ENCODE data around the gene GKAP1.
"Not testable (repeated sequence)": the region's sequence is repeated elsewhere in the genome, so short reads cannot be mapped to it uniquely, and the experiment has no call there.

The GKAP1 gene

DNA sequence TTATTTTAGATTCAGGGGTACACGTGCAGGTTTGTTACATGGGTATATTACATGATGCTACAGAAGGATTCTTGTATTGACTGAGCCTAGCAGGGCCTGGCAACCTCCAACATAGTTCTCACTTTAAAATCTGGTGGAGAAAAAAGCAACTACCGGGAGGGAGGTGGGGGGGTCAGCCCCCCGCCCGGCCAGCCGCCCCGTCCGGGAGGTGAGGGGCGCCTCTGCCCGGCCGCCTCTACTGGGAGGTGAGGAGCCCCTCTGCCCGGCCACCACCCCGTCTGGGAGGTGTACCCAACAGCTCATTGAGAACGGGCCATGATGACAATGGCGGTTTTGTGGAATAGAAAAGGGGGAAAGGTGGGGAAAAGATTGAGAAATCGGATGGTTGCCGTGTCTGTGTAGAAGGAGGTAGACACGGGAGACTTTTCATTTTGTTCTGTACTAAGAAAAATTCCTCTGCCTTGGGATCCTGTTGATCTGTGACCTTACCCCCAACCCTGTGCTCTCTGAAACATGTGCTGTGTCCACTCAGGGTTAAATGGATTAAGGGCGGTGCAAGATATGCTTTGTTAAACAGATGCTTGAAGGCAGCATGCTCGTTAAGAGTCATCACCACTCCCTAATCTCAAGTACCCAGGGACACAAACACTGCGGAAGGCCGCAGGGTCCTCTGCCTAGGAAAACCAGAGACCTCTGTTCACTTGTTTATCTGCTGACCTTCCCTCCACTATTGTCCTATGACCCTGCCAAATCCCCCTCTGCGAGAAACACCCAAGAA lies 88.8 kb downstream of the GKAP1 start:
- DNase-seq: not testable (repeated sequence)

DNA sequence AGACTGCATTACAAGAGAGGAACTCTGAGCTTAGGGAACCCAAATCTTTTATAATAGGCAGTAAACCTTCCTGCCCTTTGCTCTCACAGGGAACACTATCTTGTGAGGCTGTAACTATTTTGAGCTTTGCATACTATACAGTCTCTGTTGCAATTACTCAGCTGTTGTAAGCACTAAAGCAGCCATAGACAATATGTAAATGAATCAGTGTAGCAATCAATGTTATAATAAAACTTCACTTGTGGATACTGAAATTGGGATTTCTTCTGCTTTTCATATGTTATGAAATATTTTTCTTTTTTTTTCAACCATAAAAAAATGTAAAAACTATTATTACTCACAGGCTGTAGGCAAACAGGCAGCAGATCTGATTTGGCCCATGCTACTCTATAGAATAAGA lies 93.1 kb downstream of the GKAP1 start:
- DNase-seq: no peak

DNA sequence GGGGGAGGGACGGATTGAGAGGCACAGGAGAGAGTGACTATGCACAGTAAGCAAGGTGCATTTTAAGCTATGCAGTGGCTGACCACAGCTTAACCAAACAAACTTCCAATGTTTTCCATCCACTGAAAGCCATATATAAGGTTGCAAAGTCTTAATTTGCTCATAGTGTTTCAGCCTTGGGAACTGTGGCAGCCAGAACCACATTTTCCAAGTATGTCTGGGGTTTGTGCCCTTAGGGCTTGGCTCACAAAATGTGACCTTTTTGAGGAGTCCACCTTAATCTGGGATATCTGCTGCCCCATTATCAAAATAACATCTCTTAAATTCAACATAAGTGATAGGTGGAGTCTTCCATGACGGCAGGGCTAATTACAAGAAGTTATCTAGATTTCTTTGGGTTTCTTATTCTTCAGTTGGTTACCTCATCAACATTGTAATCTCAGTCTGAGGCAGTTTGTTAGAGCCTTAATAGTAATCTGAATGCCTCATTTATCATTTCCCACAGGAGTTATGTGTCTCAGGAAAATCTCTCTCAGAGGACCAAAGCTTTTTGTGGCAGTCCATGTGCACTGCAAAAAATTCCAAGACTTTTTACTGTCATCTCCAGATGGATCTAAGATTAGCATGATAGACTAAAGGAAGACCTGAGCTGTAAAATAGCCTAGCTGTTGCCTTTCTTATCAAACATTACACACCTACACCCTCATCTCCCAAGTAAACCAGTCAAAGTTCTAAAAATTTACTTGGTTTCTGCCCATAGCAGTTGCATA lies 94.7 kb downstream of the GKAP1 start:
- DNase-seq: no peak

DNA sequence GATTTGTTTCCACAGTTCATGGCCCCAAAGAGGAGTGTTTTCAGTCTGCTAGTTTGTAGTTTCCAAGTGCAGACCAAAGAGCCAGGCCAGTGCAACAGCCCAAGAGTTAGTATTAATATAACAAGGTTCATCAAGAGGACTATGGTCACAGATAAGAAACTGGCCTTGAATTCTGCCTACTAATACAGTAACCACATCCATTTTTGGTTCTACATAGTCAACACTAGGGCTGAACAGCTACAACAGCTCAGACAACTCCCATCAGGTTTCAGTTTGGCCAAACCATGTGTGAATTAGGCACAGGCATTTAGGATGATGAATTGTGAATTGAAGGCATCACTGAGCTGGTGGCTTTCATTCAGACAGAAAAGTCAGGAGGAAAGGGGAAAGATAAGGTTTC lies 96.1 kb downstream of the GKAP1 start:
- DNase-seq: no peak

DNA sequence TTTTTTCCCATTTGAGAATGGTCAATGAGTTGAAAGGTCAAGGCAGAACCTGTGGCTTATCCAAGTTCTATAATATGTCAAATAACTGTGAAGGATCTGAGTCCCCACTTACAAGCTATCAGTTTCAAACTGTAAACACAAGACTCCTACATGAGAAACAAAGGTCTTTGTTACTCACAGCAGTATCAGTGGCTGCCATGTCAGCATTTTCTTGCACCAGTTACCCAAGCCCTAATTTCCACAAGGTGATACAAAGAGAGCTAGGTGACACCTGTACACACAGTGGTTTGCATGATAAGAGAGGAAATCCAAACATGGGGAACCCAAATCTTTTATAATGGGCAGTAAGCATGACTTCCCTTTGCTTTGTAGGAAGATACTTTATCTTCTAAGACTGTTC lies 101.8 kb downstream of the GKAP1 start:
- DNase-seq: no peak

GRCh38 chr9:83715221-83715620 lies 102.3 kb downstream of the GKAP1 start:
- DNase-seq: no peak

DNA sequence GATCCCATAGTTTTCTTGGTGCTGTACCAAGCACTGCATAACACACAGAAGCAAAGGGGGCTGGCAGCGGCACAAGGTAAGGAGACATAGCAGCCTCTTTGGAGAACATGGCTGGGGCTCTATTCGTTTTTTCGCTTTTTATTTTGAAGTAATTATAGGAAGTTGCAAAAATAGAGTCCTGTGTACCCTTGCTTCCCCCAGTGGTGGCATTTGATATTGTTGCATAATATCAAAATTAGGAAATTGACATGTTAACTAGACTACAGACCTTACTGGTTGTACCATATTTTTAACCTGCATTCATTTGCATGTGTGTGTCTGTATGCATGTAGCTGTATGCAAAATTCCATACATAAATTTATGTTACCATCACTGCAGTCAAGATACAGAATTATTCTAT lies 103.2 kb downstream of the GKAP1 start:
- no peak for DNase-seq

DNA sequence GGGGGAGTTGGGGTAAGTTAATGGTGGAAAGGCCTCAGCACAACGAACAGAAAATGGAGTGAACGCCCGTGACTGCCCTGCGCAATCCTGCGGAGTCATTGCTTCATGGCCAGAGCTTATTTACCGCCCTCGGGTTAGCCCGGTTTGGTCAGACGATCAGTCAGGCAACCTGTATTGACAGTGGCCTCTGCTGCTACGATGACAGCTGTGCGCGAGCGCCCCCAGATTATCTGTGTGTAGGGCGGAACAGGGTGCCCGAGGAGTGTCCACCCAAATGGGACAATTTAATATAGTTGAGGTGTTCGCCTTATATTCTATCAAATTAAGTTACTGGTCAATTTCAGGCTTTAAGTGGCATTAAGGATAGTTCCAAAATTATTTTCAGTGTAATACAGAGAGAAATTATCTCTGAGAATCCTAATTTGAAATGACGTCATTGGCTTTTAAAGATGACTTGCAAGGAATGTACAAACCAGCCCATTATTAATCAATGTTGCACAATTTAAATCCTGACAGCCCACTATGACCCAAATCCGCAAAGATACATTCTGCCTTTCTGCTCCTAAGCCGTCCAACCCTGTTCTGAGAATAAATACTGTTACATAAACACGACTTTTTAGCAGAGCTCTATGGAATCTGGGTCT lies 108.9 kb downstream of the GKAP1 start:
- DNase-seq: peak in 2 of 3 experiments; percentile 15 to 88

DNA sequence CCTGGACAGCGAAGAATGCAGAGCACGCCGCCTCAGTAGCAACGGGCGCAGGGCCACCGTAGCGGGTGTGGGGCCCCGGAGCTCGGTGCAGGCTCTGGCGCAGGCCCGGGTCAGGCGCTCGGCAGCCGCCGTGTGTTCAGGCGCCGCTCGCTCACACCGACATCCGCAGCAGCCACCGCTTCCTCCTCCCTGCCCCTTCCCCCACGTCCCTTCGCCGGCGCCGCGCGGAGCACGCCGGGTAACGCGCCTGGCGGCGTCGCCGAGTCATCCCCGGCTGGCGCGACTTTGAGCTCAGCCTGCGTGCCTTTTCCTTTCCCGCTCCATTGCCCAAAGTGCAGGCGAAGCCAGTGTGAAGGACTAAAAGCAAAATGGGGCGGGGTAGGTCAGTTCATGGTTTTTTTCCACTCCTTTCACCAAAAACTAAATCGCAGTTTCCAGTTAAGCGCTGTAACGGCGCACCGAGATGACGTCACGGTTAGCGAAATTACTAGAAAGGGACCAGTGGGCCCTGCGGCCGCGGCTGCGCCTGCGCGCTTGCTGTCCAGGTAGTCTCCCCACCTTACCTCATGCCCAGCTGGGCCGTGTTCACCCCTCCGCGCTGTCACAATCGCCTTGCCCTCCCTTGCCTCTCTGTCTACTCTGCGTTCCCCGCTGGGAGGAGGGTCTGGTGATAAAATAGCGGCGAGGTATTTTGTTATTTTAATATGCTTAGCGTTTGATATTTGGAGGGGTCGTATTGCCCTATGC lies 109.6 kb downstream of the GKAP1 start, which contains the start of gene UBQLN1:
UBQLN1 (minus strand) TSS at position 191 of the 747 bp plus-strand sequence. CDS start 279 bp downstream, outside the sequence.
- DNase-seq: peak; percentile 84 to 99 (median 98)

GRCh38 chr9:83707518-83707767 lies 110.1 kb downstream of the GKAP1 start:
- DNase-seq: peak in 2 of 3 experiments; percentile 91 to 94

GRCh38 chr9:83706676-83707517 lies 110.7 kb downstream of the GKAP1 start:
- peak in 2 of 3 experiments; percentile 81 to 82 for DNase-seq

DNA sequence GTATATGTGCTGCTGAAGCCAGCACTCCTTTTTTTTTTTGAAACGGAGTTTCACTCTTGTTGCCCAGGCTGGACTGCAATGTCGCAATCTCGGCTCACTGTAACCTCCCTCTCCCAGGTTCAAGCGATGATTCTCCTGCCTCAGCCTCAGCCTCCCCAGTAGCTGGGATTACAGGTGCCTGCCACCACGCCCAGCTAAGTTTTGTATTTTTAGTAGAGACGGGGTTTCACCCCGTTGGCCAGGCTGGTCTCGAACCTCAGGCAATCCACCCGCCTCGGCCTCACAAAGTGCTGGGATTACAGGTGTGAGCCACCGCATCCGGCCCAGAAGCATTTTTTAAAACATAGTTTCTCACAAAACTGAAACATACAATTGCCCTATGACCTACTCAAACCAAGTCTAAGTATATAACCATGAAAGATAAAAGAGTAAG lies 112.3 kb downstream of the GKAP1 start:
- DNase-seq: not testable (repeated sequence)

GRCh38 chr9:83701769-83702168 lies 115.8 kb downstream of the GKAP1 start:
- DNase-seq: no peak

DNA sequence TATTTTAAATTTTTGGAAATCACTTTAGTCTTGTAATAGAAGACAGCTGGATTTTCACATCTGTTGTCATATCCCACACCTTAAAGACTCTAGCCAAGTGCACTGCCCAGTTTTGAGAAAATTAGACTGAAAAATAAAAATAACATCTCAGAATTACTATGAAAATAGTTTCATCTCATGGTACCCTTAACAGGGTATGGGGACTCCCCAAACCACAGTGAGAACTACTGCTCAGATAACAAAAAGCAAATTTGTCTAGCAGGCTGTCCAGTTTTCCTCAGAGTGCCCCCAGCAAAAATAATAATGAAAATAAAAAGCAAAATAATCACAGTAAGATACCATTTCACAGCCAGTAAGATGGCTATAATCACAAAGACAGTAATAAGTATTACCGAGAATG lies 116.3 kb downstream of the GKAP1 start:
- DNase-seq: no peak

DNA sequence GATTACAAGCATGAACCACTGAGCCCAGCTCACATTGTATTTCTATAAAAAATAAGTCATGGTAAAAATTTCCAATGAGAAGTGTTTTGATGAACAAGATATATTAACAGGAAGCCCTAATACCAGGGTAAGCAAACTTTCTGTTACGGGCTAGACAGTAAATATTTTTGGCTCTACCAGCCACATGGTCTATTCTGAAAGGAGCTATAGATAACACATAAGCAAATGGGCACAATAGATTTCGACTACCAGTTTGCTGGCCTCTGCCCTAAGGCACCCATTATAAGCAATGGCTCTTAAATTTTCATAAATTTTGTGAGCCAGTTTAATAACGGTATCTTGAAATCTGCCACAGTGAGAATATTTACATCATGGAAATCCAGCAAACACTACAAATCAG lies 118.0 kb downstream of the GKAP1 start:
- DNase-seq: no peak

GRCh38 chr9:83698976-83699585 lies 118.5 kb downstream of the GKAP1 start:
- no peak for DNase-seq

- DNase-seq: no peak
Measured at GRCh38 chr9:83691492-83691891, 126.1 kb downstream of the GKAP1 start.

All from NCI-H1417 (cell line).